ENCODE measurements around the gene CCL28. TPM values are rescaled to one million over a fixed set of nuclear protein-coding genes. Genes with fewer than 3 reads are reported as not detected.
"Not testable (repeated sequence)": the region's sequence is repeated elsewhere in the genome, so short reads cannot be mapped to it uniquely, and the experiment has no call there.

CCL28 gene
- 2.8 and 7.0 TPM in 2 replicates for total RNA-seq (2012; rRNA removed)

- Histone ChIP-seq H3K4me3 (ENCODE audit: low read length) (no peak within 1 kb of the TSS), H3K9me3 (replicated peaks; ENCODE audit: low read length) (no peaks in the 10 kb centered on the region), H3K36me3 (ENCODE audit: insufficient read depth, low read length) (no peaks in the 10 kb centered on the region), H3K9ac (ENCODE audit: low read depth, low read length) (no peak within 1 kb of the TSS), H3K4me2 (ENCODE audit: low read length) (no peak within 1 kb of the TSS), H3K4me1 (ENCODE audit: control insufficient read depth, insufficient read depth, low read length) (no peaks in the 10 kb centered on the region), H3K27me3 (ENCODE audit: control insufficient read depth, insufficient read depth, low read length) (no peaks in the 10 kb centered on the region)
Observed at GRCh38 chr5:43412156-43412555, at the start of gene CCL28. TSS of gene CCL28 (minus strand) at chr5:43412391. CDS start at chr5:43412316, 75 bp downstream.

GRCh38 chr5:43461066-43461465 is 48.9 kb upstream of the CCL28 start:
- Histone ChIP-seq H3K27me3 (ENCODE audit: control insufficient read depth, insufficient read depth, low read length) (no peaks in the 10 kb centered on the region), H3K9me3 (replicated peaks; ENCODE audit: low read length) (no peaks in the 10 kb centered on the region), H3K4me1 (ENCODE audit: control insufficient read depth, insufficient read depth, low read length) (no peaks in the 10 kb centered on the region)

GRCh38 chr5:43456556-43456955 is 44.4 kb upstream of the CCL28 start:
- no peak overlapping the region for H3K4me2 ChIP-seq (ENCODE audit: low read length)
- no peak overlapping the region for H3K4me3 ChIP-seq (ENCODE audit: low read length)
- H3K9me3 ChIP-seq (replicated peaks; ENCODE audit: low read length), result no peaks in the 10 kb centered on the region
- no peaks in the 10 kb centered on the region for H3K27me3 ChIP-seq (ENCODE audit: control insufficient read depth, insufficient read depth, low read length)
- peaks cover 36% of the 10 kb centered on the region for H3K36me3 ChIP-seq (ENCODE audit: insufficient read depth, low read length)
- no peak overlapping the region for H3K9ac ChIP-seq (ENCODE audit: low read depth, low read length)
- H3K4me1 ChIP-seq (ENCODE audit: control insufficient read depth, insufficient read depth, low read length), result no peaks in the 10 kb centered on the region

More at GRCh38 chr5:43461066-43461465, 48.9 kb upstream of the CCL28 start:
- Histone ChIP-seq H3K4me3 (ENCODE audit: low read length) (no peak overlapping the region), H3K9ac (ENCODE audit: low read depth, low read length) (no peak overlapping the region), H3K4me2 (ENCODE audit: low read length) (no peak overlapping the region), H3K36me3 (ENCODE audit: insufficient read depth, low read length) (peaks cover 11% of the 10 kb centered on the region)

- H3K4me1 ChIP-seq (ENCODE audit: control insufficient read depth, insufficient read depth, low read length); H3K27me3 ChIP-seq (ENCODE audit: control insufficient read depth, insufficient read depth, low read length); H3K4me2 ChIP-seq (ENCODE audit: low read length); H3K4me3 ChIP-seq (ENCODE audit: low read length); H3K9ac ChIP-seq (ENCODE audit: low read depth, low read length); H3K9me3 ChIP-seq (replicated peaks; ENCODE audit: low read length): not testable (repeated sequence)
- peaks cover 17% of the 10 kb centered on the region for H3K36me3 ChIP-seq (ENCODE audit: insufficient read depth, low read length)
Observed at GRCh38 chr5:43441575-43441974, 29.4 kb upstream of the CCL28 start.

GRCh38 chr5:43437062-43437660 is 25.0 kb upstream of the CCL28 start:
- Histone ChIP-seq H3K36me3 (ENCODE audit: insufficient read depth, low read length) (no peaks in the 10 kb centered on the region), H3K4me2 (ENCODE audit: low read length) (no peak overlapping the region), H3K9ac (ENCODE audit: low read depth, low read length) (no peak overlapping the region), H3K27me3 (ENCODE audit: control insufficient read depth, insufficient read depth, low read length) (no peaks in the 10 kb centered on the region), H3K4me1 (ENCODE audit: control insufficient read depth, insufficient read depth, low read length) (peaks cover 7% of the 10 kb centered on the region), H3K4me3 (ENCODE audit: low read length) (no peak overlapping the region), H3K9me3 (replicated peaks; ENCODE audit: low read length) (no peaks in the 10 kb centered on the region)

- Histone ChIP-seq H3K4me1 (ENCODE audit: control insufficient read depth, insufficient read depth, low read length) (peaks cover 10% of the 10 kb centered on the region), H3K36me3 (ENCODE audit: insufficient read depth, low read length) (no peaks in the 10 kb centered on the region), H3K9ac (ENCODE audit: low read depth, low read length) (no peak overlapping the region), H3K4me2 (ENCODE audit: low read length) (no peak overlapping the region), H3K27me3 (ENCODE audit: control insufficient read depth, insufficient read depth, low read length) (no peaks in the 10 kb centered on the region), H3K4me3 (ENCODE audit: low read length) (no peak overlapping the region), H3K9me3 (replicated peaks; ENCODE audit: low read length) (no peaks in the 10 kb centered on the region)
Observed at GRCh38 chr5:43433382-43433781, 21.2 kb upstream of the CCL28 start.

GRCh38 chr5:43432486-43433375 is 20.5 kb upstream of the CCL28 start:
- Histone ChIP-seq H3K4me3 (ENCODE audit: low read length) (no peak overlapping the region), H3K9ac (ENCODE audit: low read depth, low read length) (no peak overlapping the region), H3K27me3 (ENCODE audit: control insufficient read depth, insufficient read depth, low read length) (no peaks in the 10 kb centered on the region), H3K4me2 (ENCODE audit: low read length) (no peak overlapping the region), H3K9me3 (replicated peaks; ENCODE audit: low read length) (no peaks in the 10 kb centered on the region), H3K4me1 (ENCODE audit: control insufficient read depth, insufficient read depth, low read length) (peaks cover 16% of the 10 kb centered on the region), H3K36me3 (ENCODE audit: insufficient read depth, low read length) (no peaks in the 10 kb centered on the region)

GRCh38 chr5:43429706-43430105 is 17.5 kb upstream of the CCL28 start:
- no peak overlapping the region for H3K9ac ChIP-seq (ENCODE audit: low read depth, low read length)
- no peaks in the 10 kb centered on the region for H3K9me3 ChIP-seq (replicated peaks; ENCODE audit: low read length)
- no peaks in the 10 kb centered on the region for H3K27me3 ChIP-seq (ENCODE audit: control insufficient read depth, insufficient read depth, low read length)
- H3K36me3 ChIP-seq (ENCODE audit: insufficient read depth, low read length), result no peaks in the 10 kb centered on the region
- H3K4me3 ChIP-seq (ENCODE audit: low read length), result no peak overlapping the region
- H3K4me1 ChIP-seq (ENCODE audit: control insufficient read depth, insufficient read depth, low read length), result peaks cover 33% of the 10 kb centered on the region
- no peak overlapping the region for H3K4me2 ChIP-seq (ENCODE audit: low read length)

- Histone ChIP-seq H3K27me3 (ENCODE audit: control insufficient read depth, insufficient read depth, low read length) (no peaks in the 10 kb centered on the region), H3K9me3 (replicated peaks; ENCODE audit: low read length) (no peaks in the 10 kb centered on the region), H3K36me3 (ENCODE audit: insufficient read depth, low read length) (no peaks in the 10 kb centered on the region), H3K4me1 (ENCODE audit: control insufficient read depth, insufficient read depth, low read length) (peaks cover 33% of the 10 kb centered on the region), H3K4me3 (ENCODE audit: low read length) (no peak overlapping the region), H3K9ac (ENCODE audit: low read depth, low read length) (no peak overlapping the region), H3K4me2 (ENCODE audit: low read length) (no peak overlapping the region)
Observed at GRCh38 chr5:43429016-43429415, 16.8 kb upstream of the CCL28 start.

- no peak overlapping the region for H3K9ac ChIP-seq (ENCODE audit: low read depth, low read length)
- peaks cover 27% of the 10 kb centered on the region for H3K4me1 ChIP-seq (ENCODE audit: control insufficient read depth, insufficient read depth, low read length)
- no peaks in the 10 kb centered on the region for H3K9me3 ChIP-seq (replicated peaks; ENCODE audit: low read length)
- H3K4me2 ChIP-seq (ENCODE audit: low read length), result no peak overlapping the region
- no peaks in the 10 kb centered on the region for H3K36me3 ChIP-seq (ENCODE audit: insufficient read depth, low read length)
- H3K27me3 ChIP-seq (ENCODE audit: control insufficient read depth, insufficient read depth, low read length), result no peaks in the 10 kb centered on the region
- H3K4me3 ChIP-seq (ENCODE audit: low read length), result no peak overlapping the region
Observed at GRCh38 chr5:43427306-43427705, 15.1 kb upstream of the CCL28 start.

- H3K9ac ChIP-seq (ENCODE audit: low read depth, low read length), result no peak overlapping the region
- no peak overlapping the region for H3K4me3 ChIP-seq (ENCODE audit: low read length)
- no peaks in the 10 kb centered on the region for H3K36me3 ChIP-seq (ENCODE audit: insufficient read depth, low read length)
- H3K9me3 ChIP-seq (replicated peaks; ENCODE audit: low read length), result no peaks in the 10 kb centered on the region
- no peaks in the 10 kb centered on the region for H3K27me3 ChIP-seq (ENCODE audit: control insufficient read depth, insufficient read depth, low read length)
- H3K4me1 ChIP-seq (ENCODE audit: control insufficient read depth, insufficient read depth, low read length), result peaks cover 25% of the 10 kb centered on the region
- H3K4me2 ChIP-seq (ENCODE audit: low read length), result peak overlapping the region; percentile 21
Observed at GRCh38 chr5:43425983-43426382, 13.8 kb upstream of the CCL28 start.

- H3K36me3 ChIP-seq (ENCODE audit: insufficient read depth, low read length); H3K4me3 ChIP-seq (ENCODE audit: low read length); H3K27me3 ChIP-seq (ENCODE audit: control insufficient read depth, insufficient read depth, low read length); H3K9me3 ChIP-seq (replicated peaks; ENCODE audit: low read length); H3K4me2 ChIP-seq (ENCODE audit: low read length); H3K9ac ChIP-seq (ENCODE audit: low read depth, low read length): not testable (repeated sequence)
- peaks cover 20% of the 10 kb centered on the region for H3K4me1 ChIP-seq (ENCODE audit: control insufficient read depth, insufficient read depth, low read length)
Observed at GRCh38 chr5:43423086-43423485, 10.9 kb upstream of the CCL28 start.

Data from skeletal muscle satellite cell (primary cell).